Astrocyte (in vitro differentiated cells and primary cell): ENCODE data around the gene TMEM233.

Experiments
- CTCF ChIP-seq: IDR thresholded peaks from 2 replicates; pipeline ENCODE4 v1.5.1; 2011; ENCODE audit warnings: low read depth, mild to moderate bottlenecking, inconsistent platforms, low read length, moderate library complexity; ENCODE audit not compliant: insufficient read depth
- EZH2 ChIP-seq: IDR thresholded peaks from 2 replicates; pipeline ENCODE4 v1.6.1; 2012; ENCODE audit warnings: mild to moderate bottlenecking, low read length, inconsistent platforms; ENCODE audit not compliant: insufficient read depth

GRCh38 chr12:119666900-119667576 lies 73.5 kb downstream of the TMEM233 start:
- TF ChIP-seq CTCF (no peak), EZH2 (no peak)
